ENCODE measurements around the gene THSD4.

GRCh38 chr15:71807125-71807629 lies 691.9 kb downstream of the THSD4 start:
- no peak for TF ChIP-seq CTCF (IDR thresholded peaks at IDR 0.05; ENCODE audit: low read length)
- TF ChIP-seq EZH2 (optimal IDR thresholded peaks at IDR 0.05; ENCODE audit: low read depth, low read length): no peak
- TF ChIP-seq EZH2phosphoT487 (IDR thresholded peaks at IDR 0.05; ENCODE audit: low read length): no peak

All from MM.1S (cell line).